IMR-90 (cell line): Measurements from ENCODE around the gene MALL. TPM values are rescaled to one million over a fixed set of nuclear protein-coding genes. Genes with fewer than 3 reads are reported as not detected.

Source experiments
- ATAC-seq: fragments of 200-7000 bp; cut with Tn5 transposase; 2 replicates; pipeline ENCODE4 v1.9.1; 2020; ENCODE audit warnings: low read depth, mild to moderate bottlenecking, moderate library complexity
- BruUV-seq: library from RNA; stranded (reverse); fragments of 400-500 nt; replicated peaks from 2 replicates; lab custom pipeline; 2021; lab: Mats Ljungman, UMichigan
- CTCF ChIA-PET: fragments of 300-600 bp; formaldehyde crosslinking; extraction: SDS; loops from one replicate; lab custom pipeline; 2021; ENCODE audit warnings: antibody characterized with exemption; lab: Yijun Ruan, JAX
- POLR2A ChIA-PET: fragments of 300-600 bp; sonication (Branson Sonifier 250); formaldehyde crosslinking; loops from one replicate; lab custom pipeline; 2022; ENCODE audit warnings: antibody characterized with exemption; ENCODE audit not compliant: unreplicated experiment; lab: Charles Lee
- DNase-seq: peaks from one replicate; pipeline ENCODE4 v3.0.0; 2013
- H2AFZ ChIP-seq: replicated peaks from 2 replicates; pipeline ENCODE3; 2013; ENCODE audit warnings: low read length, mild to moderate bottlenecking; ENCODE audit not compliant: poor library complexity
- H2AK5ac ChIP-seq: 2 replicates; pipeline ENCODE4 v1.6.1; 2013; ENCODE audit warnings: low read depth, low read length, inconsistent platforms
- H2AK9ac ChIP-seq: replicated peaks from 2 replicates; pipeline ENCODE3; 2013; ENCODE audit warnings: mild to moderate bottlenecking, low read depth, low read length, moderate library complexity; ENCODE audit not compliant: poor library complexity
- H2BK120ac ChIP-seq: 2 replicates; pipeline ENCODE4 v1.6.1; 2013; ENCODE audit warnings: low read depth, low read length, inconsistent platforms
- H2BK15ac ChIP-seq: 3 replicates; pipeline ENCODE4 v1.6.1; 2013; ENCODE audit warnings: low read depth, low read length, inconsistent platforms
- H2BK20ac ChIP-seq: 2 replicates; pipeline ENCODE4 v1.6.1; 2013; ENCODE audit warnings: low read depth, mild to moderate bottlenecking, inconsistent platforms, low read length, moderate library complexity
- H2BK5ac ChIP-seq: 2 replicates; pipeline ENCODE4 v1.6.1; 2013; ENCODE audit warnings: mild to moderate bottlenecking, low read depth, low read length, inconsistent platforms; ENCODE audit not compliant: poor library complexity, severe bottlenecking
- H3K14ac ChIP-seq: replicated peaks from 2 replicates; pipeline ENCODE4 v1.6.1; 2013; ENCODE audit warnings: low read depth, low read length, inconsistent platforms
- H3K18ac ChIP-seq: 2 replicates; pipeline ENCODE4 v1.6.1; 2013; ENCODE audit warnings: low read depth, low read length, control low read depth
- H3K23ac ChIP-seq: 2 replicates; pipeline ENCODE4 v1.6.1; 2013; ENCODE audit warnings: low read depth, low read length, inconsistent platforms
- H3K27ac ChIP-seq: 2 replicates; pipeline ENCODE4 v1.5.1; 2013; ENCODE audit warnings: mild to moderate bottlenecking, control low read depth, low read length; ENCODE audit not compliant: insufficient read depth
- H3K27me3 ChIP-seq: 2 replicates; pipeline ENCODE4 v1.6.1; 2013; ENCODE audit warnings: low read length; ENCODE audit not compliant: control insufficient read depth, insufficient read depth
- H3K36me3 ChIP-seq: 2 replicates; pipeline ENCODE4 v1.6.1; 2013; ENCODE audit warnings: low read length, mixed read lengths; ENCODE audit not compliant: control insufficient read depth, insufficient read depth
- H3K4ac ChIP-seq: 2 replicates; pipeline ENCODE4 v1.6.1; 2013; ENCODE audit warnings: low read depth, low read length, inconsistent platforms
- H3K4me1 ChIP-seq: 2 replicates; pipeline ENCODE4 v1.6.1; 2013; ENCODE audit warnings: low read length, mixed read lengths; ENCODE audit not compliant: control insufficient read depth, insufficient read depth
- H3K4me2 ChIP-seq: 2 replicates; pipeline ENCODE4 v1.6.1; 2013; ENCODE audit warnings: low read depth, mild to moderate bottlenecking, control low read depth, low read length, moderate library complexity
- H3K4me3 ChIP-seq: 2 replicates; pipeline ENCODE4 v1.5.1; 2013; ENCODE audit warnings: low read depth, mild to moderate bottlenecking, control low read depth, low read length, moderate library complexity; ENCODE audit not compliant: insufficient read depth
- H3K56ac ChIP-seq: 2 replicates; pipeline ENCODE4 v1.6.1; 2013; ENCODE audit warnings: low read length, inconsistent platforms; ENCODE audit not compliant: insufficient read depth; ENCODE audit errors: extremely low read depth
- H3K79me1 ChIP-seq, 2 experiments: 2 replicates each; pipeline ENCODE4 v1.6.1; 2013; ENCODE audit warnings: low read length in 2 of 2, inconsistent platforms in 1 of 2, low read depth in 1 of 2
- H3K9ac ChIP-seq: 2 replicates; pipeline ENCODE4 v1.6.1; 2013; ENCODE audit warnings: low read depth, low read length, control low read depth
- H3K9me1 ChIP-seq: 2 replicates; pipeline ENCODE4 v1.6.1; 2013; ENCODE audit warnings: low read length, inconsistent platforms; ENCODE audit not compliant: insufficient read depth
- H3K9me3 ChIP-seq: 2 replicates; pipeline ENCODE4 v1.6.1; 2013; ENCODE audit warnings: low read length; ENCODE audit not compliant: control insufficient read depth, insufficient read depth
- H4K20me1 ChIP-seq: 2 replicates; pipeline ENCODE4 v1.6.1; 2013; ENCODE audit warnings: low read length, inconsistent platforms; ENCODE audit not compliant: insufficient read depth
- H4K5ac ChIP-seq: 2 replicates; pipeline ENCODE4 v1.6.1; 2013; ENCODE audit warnings: mild to moderate bottlenecking, low read depth, low read length, control low read depth
- H4K8ac ChIP-seq, 2 experiments: 2 replicates each; pipeline ENCODE4 v1.6.1; 2013; ENCODE audit warnings: low read depth in 2 of 2, low read length in 2 of 2, control low read depth in 1 of 2, inconsistent platforms in 1 of 2
- H4K91ac ChIP-seq: 2 replicates; pipeline ENCODE4 v1.6.1; 2013; ENCODE audit warnings: low read depth, low read length, inconsistent platforms; ENCODE audit not compliant: insufficient read depth
- MAFK ChIP-seq: IDR thresholded peaks from 2 replicates; pipeline ENCODE4 v1.6.1; 2012; ENCODE audit warnings: low read depth, low read length, improper control_type of control experiment
- MXI1 ChIP-seq: IDR thresholded peaks from 2 replicates; pipeline ENCODE4 v1.6.1; 2012; ENCODE audit warnings: low read depth, mild to moderate bottlenecking, low read length, moderate library complexity, borderline replicate concordance
- RAD21 ChIP-seq: IDR thresholded peaks from 2 replicates; pipeline ENCODE4 v1.6.1; 2012; ENCODE audit warnings: low read length, improper control_type of control experiment
- RCOR1 ChIP-seq: IDR thresholded peaks from 2 replicates; pipeline ENCODE4 v1.6.1; 2012; ENCODE audit warnings: mild to moderate bottlenecking, low read length, improper control_type of control experiment; ENCODE audit not compliant: insufficient replicate concordance
- WGBS, 2 experiments: methylation state at CpG; one replicate each; pipeline versions ENCODE4 v1.1.5 to v1.1.7; 2013; ENCODE audit warnings: missing lambda C conversion rate in 2 of 2; ENCODE audit not compliant: insufficient read length in 1 of 2; ENCODE audit errors: extremely low coverage in 2 of 2; 5-methylcytosine and 5-hydroxymethylcytosine counted together
- dilution Hi-C: fragments of 300-500 bp; cut with HindIII; formaldehyde crosslinking; loops from one replicate; pipeline ENCODE4 v1.14.3; 2018; ENCODE audit warnings: low sequenced_read_pairs; ENCODE audit not compliant: unreplicated experiment
- in situ Hi-C: fragments of 300-500 bp; cut with MboI; formaldehyde crosslinking; loops from 3 replicates; pipeline ENCODE4 v1.14.3; 2019; ENCODE audit warnings: low sequenced_read_pairs, inconsistent platforms, mixed read lengths
- intact Hi-C: fragments of 100-400 bp; cut with micrococcal nuclease; formaldehyde crosslinking; loops from 2 replicates; pipeline ENCODE4 v1.10.0; 2022
- polyA plus RNA-seq, 3 experiments: library from polyadenylated mRNA; depleted of rRNA; stranded (reverse); fragments of >200 nt; gene quantifications; 2 replicates each; pipeline ENCODE4 v1.2.3, GENCODE V29; 2012; ENCODE audit warnings: low replicate concordance in 1 of 3
- total RNA-seq: library from RNA; depleted of rRNA; stranded (reverse); fragments of >200 nt; gene quantifications from 2 replicates; pipeline ENCODE4 v1.2.3, GENCODE V29; 2012
- TF ChIP-seq, protein P1 (sequence below): conservative IDR thresholded peaks from 2 replicates; pipeline ENCODE4 v1.5.1; 2012; ENCODE audit warnings: mild to moderate bottlenecking, low read depth, low read length, improper control_type of control experiment

Gene MALL
- total and polyA plus RNA-seq, 2 of the 4 experiments (the other 2 are of a cell fraction): 1.6 TPM

DNA sequence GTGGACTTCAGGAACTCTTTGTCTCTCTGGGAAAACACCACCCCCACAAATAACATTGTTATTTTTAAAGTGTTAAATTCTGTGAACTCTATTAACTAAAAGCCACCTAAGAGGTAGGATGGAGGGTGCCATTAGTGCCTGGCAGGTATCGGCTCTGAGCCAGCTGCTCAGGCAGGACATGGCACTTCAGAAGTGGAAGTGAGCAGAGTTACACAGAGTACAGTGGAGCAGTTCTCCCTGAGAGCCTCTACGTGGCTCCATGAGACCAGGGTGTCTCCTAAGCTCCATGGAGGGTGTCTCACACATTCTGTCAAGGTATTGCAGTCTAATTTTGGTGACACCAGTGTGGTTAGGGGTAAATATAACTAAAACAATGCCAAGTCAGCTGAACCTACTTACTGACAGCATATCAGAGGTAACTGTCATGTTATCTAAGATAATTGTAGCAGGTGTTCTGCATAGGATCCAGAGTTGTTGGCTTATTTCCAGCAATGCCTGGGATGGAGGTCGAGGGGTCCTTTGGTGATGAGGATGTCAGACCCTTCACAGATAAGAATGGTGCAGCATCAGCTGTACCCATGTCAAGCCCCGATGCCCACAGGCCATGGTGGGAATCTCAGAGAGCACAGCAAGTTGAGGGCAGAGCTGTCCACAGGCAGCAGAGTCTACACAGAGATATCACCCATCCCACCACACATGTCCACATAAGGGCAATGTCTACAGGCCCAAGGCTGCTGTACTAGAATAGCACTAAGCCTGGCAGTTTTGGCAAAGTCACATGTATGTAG is 8.6 kb upstream of the MALL start:
- peaks cover 4% of the 10 kb centered on the region; the same call in 1 of the 2 replicates for H3K27me3 ChIP-seq
- H3K4me1 ChIP-seq: no peaks in the 10 kb centered on the region
- no peaks in the 10 kb centered on the region for H4K20me1 ChIP-seq
- no peak overlapping the region for H3K56ac ChIP-seq
- no peaks in the 10 kb centered on the region for H3K9me3 ChIP-seq
- in situ Hi-C loops (no loop called here), intact Hi-C loops (no loop called here), dilution Hi-C loops (no loop called here)
- H3K18ac ChIP-seq: no peak overlapping the region
- ChIA-PET POLR2A (interaction anchor here (0.6 kb wide), 1 partner anchor 10 kb away, joined by 4 read pairs; no protein-coding TSS in a partner anchor), CTCF (interaction anchor here (0.8 kb wide), 1 partner anchor 8 kb away, joined by 3 read pairs; no protein-coding TSS in a partner anchor)
- no peak overlapping the region for H2BK5ac ChIP-seq
- H3K9me1 ChIP-seq: no peaks in the 10 kb centered on the region; the same call in 1 of the 2 replicates
- no peaks in the 10 kb centered on the region for H3K79me1 ChIP-seq
- no peak overlapping the region for H2BK20ac ChIP-seq
- H2BK120ac ChIP-seq: no peak overlapping the region
- no peaks in the 10 kb centered on the region for H3K36me3 ChIP-seq
- H3K4me3 ChIP-seq: no peak overlapping the region
- no peak overlapping the region for H2AK9ac ChIP-seq
- H3K14ac ChIP-seq: no peak overlapping the region
- no TSS peak for BruUV-seq
- H3K4ac ChIP-seq: no peak overlapping the region
- no peak overlapping the region for H4K5ac ChIP-seq
- ATAC-seq (no peak), DNase-seq (no peak)
- whole genome bisulfite sequencing, 2 experiments: no CpG with 5 or more reads among the region's 4 CpGs
- H2AFZ ChIP-seq: no peak overlapping the region
- H3K27ac ChIP-seq: no peak overlapping the region
- TF ChIP-seq, protein P1, sequence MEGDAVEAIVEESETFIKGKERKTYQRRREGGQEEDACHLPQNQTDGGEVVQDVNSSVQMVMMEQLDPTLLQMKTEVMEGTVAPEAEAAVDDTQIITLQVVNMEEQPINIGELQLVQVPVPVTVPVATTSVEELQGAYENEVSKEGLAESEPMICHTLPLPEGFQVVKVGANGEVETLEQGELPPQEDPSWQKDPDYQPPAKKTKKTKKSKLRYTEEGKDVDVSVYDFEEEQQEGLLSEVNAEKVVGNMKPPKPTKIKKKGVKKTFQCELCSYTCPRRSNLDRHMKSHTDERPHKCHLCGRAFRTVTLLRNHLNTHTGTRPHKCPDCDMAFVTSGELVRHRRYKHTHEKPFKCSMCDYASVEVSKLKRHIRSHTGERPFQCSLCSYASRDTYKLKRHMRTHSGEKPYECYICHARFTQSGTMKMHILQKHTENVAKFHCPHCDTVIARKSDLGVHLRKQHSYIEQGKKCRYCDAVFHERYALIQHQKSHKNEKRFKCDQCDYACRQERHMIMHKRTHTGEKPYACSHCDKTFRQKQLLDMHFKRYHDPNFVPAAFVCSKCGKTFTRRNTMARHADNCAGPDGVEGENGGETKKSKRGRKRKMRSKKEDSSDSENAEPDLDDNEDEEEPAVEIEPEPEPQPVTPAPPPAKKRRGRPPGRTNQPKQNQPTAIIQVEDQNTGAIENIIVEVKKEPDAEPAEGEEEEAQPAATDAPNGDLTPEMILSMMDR: no peak
- TF ChIP-seq RAD21 (no peak), MAFK (no peak), RCOR1 (no peak), MXI1 (no peak)
- H4K91ac ChIP-seq: no peak overlapping the region
- no peak overlapping the region for H3K4me2 ChIP-seq
- no peak overlapping the region for H4K8ac ChIP-seq
- no peak overlapping the region for H3K23ac ChIP-seq
- H3K9ac ChIP-seq: no peak overlapping the region
- H2AK5ac ChIP-seq: no peak overlapping the region
- H2BK15ac ChIP-seq: no peak overlapping the region
